Activated CD4-positive, alpha-beta T cell treated with anti-CD3 and anti-CD28 coated beads, Interleukin-2, Interleukin-6, amounts not matched to agents 100 ng/mL and 50 ng/mL, durations not matched to agents 16 hours and 8 hours (primary cell): ENCODE measurements around the gene FOXP4.

Experiments used
- DNase-seq: peaks from one replicate; pipeline ENCODE4 v3.0.0-alpha.2; 2020

The FOXP4 gene

GRCh38 chr6:41635365-41635764, 89.2 kb downstream of the FOXP4 start:
- DNase-seq, result no peak

- no peak for DNase-seq
These were observed 90.6 kb downstream of the FOXP4 start for GRCh38 chr6:41636833-41637193.

- DNase-seq, result no peak
These were observed 91.2 kb downstream of the FOXP4 start for GRCh38 chr6:41637194-41638001.

GRCh38 chr6:41638002-41638934, 92.1 kb downstream of the FOXP4 start, which contains the start of gene MDFI:
Gene MDFI (plus strand): TSS chr6:41638468. CDS start chr6:41638750, 282 bp downstream.
- DNase-seq, result no peak

- DNase-seq, result no peak
These were observed 93.0 kb downstream of the FOXP4 start for GRCh38 chr6:41638935-41639808.

GRCh38 chr6:41639809-41640371, 93.7 kb downstream of the FOXP4 start:
- DNase-seq, result no peak

GRCh38 chr6:41640426-41640825, 94.2 kb downstream of the FOXP4 start:
- DNase-seq, result no peak

GRCh38 chr6:41641352-41641925, 95.3 kb downstream of the FOXP4 start:
- no peak for DNase-seq

- no peak for DNase-seq
These were observed 96.1 kb downstream of the FOXP4 start for GRCh38 chr6:41642090-41642959.

GRCh38 chr6:41642960-41643898, 97.0 kb downstream of the FOXP4 start:
- no peak for DNase-seq

- DNase-seq, result no peak
These were observed 97.7 kb downstream of the FOXP4 start for GRCh38 chr6:41643899-41644269.

GRCh38 chr6:41644297-41644879, 98.2 kb downstream of the FOXP4 start:
- no peak for DNase-seq

GRCh38 chr6:41645007-41645618, 98.9 kb downstream of the FOXP4 start:
- no peak for DNase-seq

GRCh38 chr6:41646026-41646795, 100.0 kb downstream of the FOXP4 start:
- DNase-seq, result no peak

GRCh38 chr6:41647061-41647511, 100.9 kb downstream of the FOXP4 start:
- no peak for DNase-seq

GRCh38 chr6:41648070-41648585, 101.9 kb downstream of the FOXP4 start:
- no peak for DNase-seq

GRCh38 chr6:41648921-41649320, 102.7 kb downstream of the FOXP4 start:
- no peak for DNase-seq

- no peak for DNase-seq
These were observed 103.4 kb downstream of the FOXP4 start for GRCh38 chr6:41649596-41649995.
